Fibroblast of pulmonary artery (primary cell): ENCODE data around the gene GPR3.

Experiments used
- DNase-seq: peaks from one replicate; pipeline ENCODE4 v3.0.0-alpha.2; 2010; ENCODE audit warnings: low read depth
- H3K4me3 ChIP-seq: replicated peaks from 2 replicates; pipeline ENCODE4 v1.5.1; 2011; ENCODE audit warnings: low read depth, mild to moderate bottlenecking, control low read depth, low read length, moderate library complexity
- CTCF ChIP-seq: IDR thresholded peaks from 2 replicates; pipeline ENCODE4 v1.5.1; 2011; ENCODE audit warnings: mild to moderate bottlenecking, control low read depth, low read length, inconsistent platforms; ENCODE audit errors: missing control alignments

GPR3 gene

GRCh38 chr1:27397110-27397509 is 4.7 kb downstream of the GPR3 start:
- no peak for DNase-seq
- TF ChIP-seq CTCF, result no peak
- H3K4me3 ChIP-seq, result no peak overlapping the region

GRCh38 chr1:27397749-27398148 is 5.3 kb downstream of the GPR3 start:
- DNase-seq, result no peak
- no peak overlapping the region for H3K4me3 ChIP-seq
- no peak for TF ChIP-seq CTCF

- no peak for TF ChIP-seq CTCF
- no peak overlapping the region for H3K4me3 ChIP-seq
- no peak for DNase-seq
These were observed 6.2 kb downstream of the GPR3 start for GRCh38 chr1:27398405-27399149.

GRCh38 chr1:27399251-27400025 is 7.0 kb downstream of the GPR3 start:
- no peak overlapping the region for H3K4me3 ChIP-seq
- no peak for DNase-seq
- no peak for TF ChIP-seq CTCF

- no peak overlapping the region for H3K4me3 ChIP-seq
- no peak for TF ChIP-seq CTCF
- DNase-seq, result no peak
These were observed 7.9 kb downstream of the GPR3 start for GRCh38 chr1:27400082-27400962.

- TF ChIP-seq CTCF, result no peak
- no peak for DNase-seq
- H3K4me3 ChIP-seq, result no peak overlapping the region
These were observed 8.5 kb downstream of the GPR3 start for GRCh38 chr1:27400963-27401341.
